GM23248 (cell line): ENCODE measurements around the gene SH3PXD2A.

Experiments used
- EZH2 ChIP-seq: fragments of 200-600 bp; sonication (generic); IDR thresholded peaks from 2 replicates; pipeline ENCODE4 v1.6.1; 2018; ENCODE audit warnings: antibody characterized with exemption, mild to moderate bottlenecking; ENCODE audit not compliant: insufficient read depth, poor library complexity, severe bottlenecking
- EZH2phosphoT487 ChIP-seq: fragments of 200-600 bp; sonication (generic); IDR thresholded peaks from 2 replicates; pipeline ENCODE4 v1.6.1; 2018; ENCODE audit warnings: antibody characterized with exemption, moderate library complexity, mild to moderate bottlenecking, low read depth; ENCODE audit not compliant: insufficient read depth

DNA sequence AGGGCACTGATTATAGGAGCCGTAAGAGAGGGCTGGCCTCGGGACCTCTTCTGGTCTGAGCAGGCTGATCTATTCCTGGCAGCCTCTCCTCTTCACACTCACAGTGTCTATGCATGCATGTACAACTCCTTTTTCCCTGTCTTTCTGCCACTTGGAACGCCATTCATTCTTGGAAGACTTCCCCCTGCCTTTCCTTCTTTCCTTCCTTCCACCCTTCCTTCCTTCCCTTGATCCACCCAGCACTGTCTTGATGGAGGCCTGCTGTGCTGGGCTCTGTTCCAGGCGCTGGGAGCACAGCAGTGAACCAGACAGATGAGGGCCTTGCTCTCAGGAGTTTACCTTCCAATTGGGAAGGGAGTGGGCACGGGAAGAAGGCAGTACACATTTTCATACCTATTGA is 114.8 kb downstream of the SH3PXD2A start:
- TF ChIP-seq EZH2phosphoT487: no peak
- TF ChIP-seq EZH2: no peak
